Neural progenitor cell (in vitro differentiated cells): Measurements from ENCODE around the gene SLC19A3.

Source experiments
- EZH2 ChIP-seq: fragments of 200-600 bp; sonication (generic); IDR thresholded peaks from 2 replicates; pipeline ENCODE4 v1.6.1; 2017; ENCODE audit warnings: antibody characterized with exemption, mild to moderate bottlenecking, moderate library complexity
- TF ChIP-seq, protein P1 (sequence below): fragments of 200-600 bp; sonication (generic); IDR thresholded peaks from 2 replicates; pipeline ENCODE4 v1.5.1; 2017; ENCODE audit warnings: antibody characterized with exemption, mild to moderate bottlenecking

DNA sequence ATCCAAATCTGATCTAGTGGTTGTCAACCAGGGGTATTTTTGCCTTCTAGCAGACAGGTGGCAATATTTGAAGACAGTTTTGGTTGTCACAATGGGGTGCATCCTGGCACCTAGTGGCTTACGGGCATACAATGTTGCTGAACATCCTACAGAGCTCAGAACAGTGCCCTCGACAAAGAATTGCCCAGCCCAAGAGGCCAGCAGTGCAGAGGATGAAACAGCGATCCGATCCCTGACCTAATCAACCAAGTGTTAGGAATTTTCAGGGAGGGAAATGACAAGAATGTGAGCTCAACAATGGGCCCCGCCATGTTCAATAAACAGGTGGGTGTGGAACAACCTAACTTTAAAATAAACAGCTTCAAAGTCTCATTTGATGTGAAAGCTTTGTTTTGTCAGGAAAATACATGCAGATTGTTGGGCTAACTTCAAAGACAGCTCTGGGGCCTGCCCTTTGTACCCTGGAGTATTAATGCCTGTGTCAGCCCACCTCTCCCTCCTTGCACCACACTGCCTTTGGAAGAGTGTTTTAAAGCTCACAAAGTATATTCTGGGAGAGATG lies 73.8 kb downstream of the SLC19A3 start:
- TF ChIP-seq, protein P1, sequence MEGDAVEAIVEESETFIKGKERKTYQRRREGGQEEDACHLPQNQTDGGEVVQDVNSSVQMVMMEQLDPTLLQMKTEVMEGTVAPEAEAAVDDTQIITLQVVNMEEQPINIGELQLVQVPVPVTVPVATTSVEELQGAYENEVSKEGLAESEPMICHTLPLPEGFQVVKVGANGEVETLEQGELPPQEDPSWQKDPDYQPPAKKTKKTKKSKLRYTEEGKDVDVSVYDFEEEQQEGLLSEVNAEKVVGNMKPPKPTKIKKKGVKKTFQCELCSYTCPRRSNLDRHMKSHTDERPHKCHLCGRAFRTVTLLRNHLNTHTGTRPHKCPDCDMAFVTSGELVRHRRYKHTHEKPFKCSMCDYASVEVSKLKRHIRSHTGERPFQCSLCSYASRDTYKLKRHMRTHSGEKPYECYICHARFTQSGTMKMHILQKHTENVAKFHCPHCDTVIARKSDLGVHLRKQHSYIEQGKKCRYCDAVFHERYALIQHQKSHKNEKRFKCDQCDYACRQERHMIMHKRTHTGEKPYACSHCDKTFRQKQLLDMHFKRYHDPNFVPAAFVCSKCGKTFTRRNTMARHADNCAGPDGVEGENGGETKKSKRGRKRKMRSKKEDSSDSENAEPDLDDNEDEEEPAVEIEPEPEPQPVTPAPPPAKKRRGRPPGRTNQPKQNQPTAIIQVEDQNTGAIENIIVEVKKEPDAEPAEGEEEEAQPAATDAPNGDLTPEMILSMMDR: no peak
- TF ChIP-seq EZH2: no peak
